GM12878 (cell line): Measurements from ENCODE around the gene TMEM171. TPM values are rescaled to one million over a fixed set of nuclear protein-coding genes. Genes with fewer than 3 reads are reported as not detected.

Experiments
- ATAC-seq: fragments of 200-7000 bp; cut with Tn5 transposase; 3 replicates; pipeline ENCODE4 v1.9.1; 2020; ENCODE audit warnings: mild to moderate bottlenecking, moderate library complexity
- BruUV-seq: library from RNA; stranded (reverse); fragments of 400-500 nt; replicated peaks from 2 replicates; lab custom pipeline; 2021; lab: Mats Ljungman, UMichigan
- CTCF ChIA-PET: fragments of 300-600 bp; sonication (Branson Sonifier 250); formaldehyde crosslinking; extraction: SDS; loops from one replicate; lab custom pipeline; 2021; ENCODE audit warnings: inconsistent platforms; lab: Yijun Ruan, JAX
- POLR2A ChIA-PET: fragments of 350-600 bp; formaldehyde crosslinking; extraction: SDS; loops from one replicate; lab custom pipeline; 2021; ENCODE audit warnings: inconsistent platforms; lab: Charles Lee
- RAD21 ChIA-PET: fragments of 300-600 bp; sonication (Branson Sonifier 250); formaldehyde crosslinking; loops from one replicate; lab custom pipeline; 2023; ENCODE audit warnings: antibody characterized with exemption; ENCODE audit not compliant: unreplicated experiment; lab: Charles Lee
- SMC1A ChIA-PET: fragments of 300-600 bp; sonication (Branson Sonifier 250); formaldehyde crosslinking; loops from one replicate; lab custom pipeline; 2023; ENCODE audit not compliant: unreplicated experiment, uncharacterized antibody; lab: Charles Lee
- DNase-seq: peaks from one replicate; pipeline ENCODE4 v3.0.0-alpha.2; 2011; ENCODE audit warnings: low read depth, low spot score
- FAIRE-seq: peaks from 3 replicates; lab custom pipeline; 2011; peaks lifted over from hg19 to GRCh38; lab: Jason Lieb, UNC
- H2AFZ ChIP-seq: 2 replicates; pipeline ENCODE4 v1.6.0; 2011; ENCODE audit warnings: low read depth, low read length, control low read depth; ENCODE audit not compliant: control insufficient read depth
- H3K27ac ChIP-seq: 2 replicates; pipeline ENCODE4 v1.5.1; 2011; ENCODE audit warnings: control low read depth; ENCODE audit not compliant: control insufficient read depth, insufficient read depth
- H3K27me3 ChIP-seq, 2 experiments: replicated peaks in 1 of 2; 2 replicates each; pipeline versions ENCODE4 v1.6.0 to v1.6.1; 2011; ENCODE audit warnings: low read length in 1 of 2; ENCODE audit not compliant: control insufficient read depth in 2 of 2, insufficient read depth in 2 of 2
- H3K36me3 ChIP-seq, 2 experiments: 2 replicates each; pipeline ENCODE4 v1.5.1; 2011; ENCODE audit warnings: low read length in 1 of 2; ENCODE audit not compliant: control insufficient read depth in 2 of 2, insufficient read depth in 2 of 2
- H3K4me1 ChIP-seq: 2 replicates; pipeline ENCODE4 v1.6.1; 2011; ENCODE audit warnings: mild to moderate bottlenecking, low read length, moderate library complexity, mixed read lengths; ENCODE audit not compliant: control insufficient read depth, insufficient read depth
- H3K4me2 ChIP-seq: 2 replicates; pipeline ENCODE4 v1.6.0; 2011; ENCODE audit warnings: control low read depth; ENCODE audit not compliant: control insufficient read depth, insufficient read depth
- H3K4me3 ChIP-seq: fragments of 200-600 bp; sonication (generic); 2 replicates; pipeline ENCODE4 v1.5.1; 2016
- H3K79me2 ChIP-seq: 2 replicates; pipeline ENCODE4 v1.6.0; 2011; ENCODE audit warnings: low read length; ENCODE audit not compliant: control insufficient read depth, insufficient read depth
- H3K9ac ChIP-seq: 2 replicates; pipeline ENCODE4 v1.8.0; 2011; ENCODE audit warnings: low read length, control low read depth, mixed read lengths; ENCODE audit not compliant: control insufficient read depth, insufficient read depth
- H3K9me3 ChIP-seq: replicated peaks from 3 replicates; pipeline ENCODE4 v1.5.1; 2011; ENCODE audit warnings: mild to moderate bottlenecking, low read length; ENCODE audit not compliant: control insufficient read depth, insufficient read depth
- H4K20me1 ChIP-seq: 2 replicates; pipeline ENCODE4 v1.6.0; 2011; ENCODE audit not compliant: control insufficient read depth, insufficient read depth
- ASH2L ChIP-seq: fragments of 300-600, 200-600 bp; sonication (generic); IDR thresholded peaks from 2 replicates; pipeline ENCODE4 v1.6.1; 2017; ENCODE audit warnings: low read depth, mild to moderate bottlenecking, borderline replicate concordance
- EGR1 ChIP-seq, 2 experiments: IDR thresholded peaks; 1 replicate in 1 of 2; 2 replicates in 1 of 2; pipeline ENCODE4 v1.6.1; 2011 to 2012; ENCODE audit warnings: low read depth in 2 of 2, low read length in 2 of 2, borderline replicate concordance in 1 of 2, mild to moderate bottlenecking in 1 of 2, moderate library complexity in 1 of 2
- ETV6 ChIP-seq, 2 experiments: fragments of 450-650 bp in 1 of 2; IDR thresholded peaks in 1 of 2; conservative IDR thresholded peaks in 1 of 2; 2 replicates each; pipeline ENCODE4 v1.6.1; 2014; ENCODE audit warnings: antibody characterized with exemption in 1 of 2, borderline replicate concordance in 1 of 2, low read depth in 1 of 2, mild to moderate bottlenecking in 1 of 2, moderate library complexity in 1 of 2
- FOXM1 ChIP-seq: IDR thresholded peaks from 2 replicates; pipeline ENCODE4 v1.6.1; 2012; ENCODE audit warnings: low read depth, mild to moderate bottlenecking, inconsistent platforms, low read length, moderate library complexity
- MEF2B ChIP-seq: fragments of 450-650 bp; IDR thresholded peaks from 2 replicates; pipeline ENCODE4 v1.6.1; 2018; ENCODE audit warnings: mild to moderate bottlenecking, moderate library complexity; ENCODE audit not compliant: partially characterized antibody, poor library complexity, severe bottlenecking
- RCOR1 ChIP-seq: conservative IDR thresholded peaks from 2 replicates; pipeline ENCODE4 v1.6.1; 2012; ENCODE audit warnings: low read depth, low read length, improper control_type of control experiment
- SUPT20H ChIP-seq: IDR thresholded peaks from 2 replicates; pipeline ENCODE4 v1.6.1; 2011; ENCODE audit warnings: low read depth, mild to moderate bottlenecking, low read length, moderate library complexity, borderline replicate concordance; ENCODE audit not compliant: control insufficient read depth
- TBL1XR1 ChIP-seq: IDR thresholded peaks from 2 replicates; pipeline ENCODE4 v1.6.1; 2012; ENCODE audit warnings: low read depth, low read length, improper control_type of control experiment
- ZNF207 ChIP-seq: fragments of 450-650 bp; IDR thresholded peaks from 2 replicates; pipeline ENCODE4 v1.6.1; 2014; ENCODE audit warnings: antibody characterized with exemption, mild to moderate bottlenecking, borderline replicate concordance
- WGBS: methylation state at CpG from one replicate; pipeline ENCODE4 v1.1.6; 2016; ENCODE audit warnings: low lambda C conversion rate; ENCODE audit not compliant: insufficient replicate concordance, insufficient coverage; ENCODE audit errors: missing lambda C conversion rate; 5-methylcytosine and 5-hydroxymethylcytosine counted together
- in situ Hi-C: fragments of 300-500 bp; cut with MboI; formaldehyde crosslinking; loops from 9 replicates; pipeline ENCODE4 v1.14.3; 2018; ENCODE audit warnings: mixed read lengths
- intact Hi-C: fragments of 100-400 bp; cut with micrococcal nuclease; formaldehyde crosslinking; loops from one replicate; pipeline ENCODE4 v1.14.2; 2022; ENCODE audit not compliant: unreplicated experiment
- polyA plus RNA-seq, 11 experiments: library from polyadenylated mRNA; depleted of rRNA in 4 of 11; unstranded in 6 of 11; stranded (reverse) in 5 of 11; fragments of >200 nt; fragmentation: Nextera tagmentation in 4 of 11; fragmentation: Illumina TruSeq in 1 of 11; extraction: Ambion mirVana in 4 of 11; extraction: Trizol in 1 of 11; gene quantifications; 1 replicate in 1 of 11; 2 replicates in 10 of 11; pipeline versions ENCODE4 v1.2.1 to v1.2.3, GENCODE V29; 2011 to 2016; ENCODE audit warnings: inconsistent platforms in 2 of 11, missing spikeins in 2 of 11, low read depth in 1 of 11
- total RNA-seq, 4 experiments: library from RNA; depleted of rRNA in 3 of 4; stranded (reverse); fragments of >200 nt in 3 of 4; fragmentation: Illumina TruSeq in 1 of 4; extraction: Trizol in 1 of 4; gene quantifications; 2 replicates each; pipeline versions ENCODE4 v1.2.1 to v1.2.3, GENCODE V29; 2013 to 2021
- TF ChIP-seq, protein P1 (sequence below): IDR thresholded peaks from 2 replicates; pipeline ENCODE4 v1.6.1; 2011; ENCODE audit warnings: mild to moderate bottlenecking, low read depth, low read length, moderate library complexity; ENCODE audit not compliant: insufficient replicate concordance
- TF ChIP-seq, protein P2 (sequence below): IDR thresholded peaks from 2 replicates; pipeline ENCODE4 v1.6.1; 2011; ENCODE audit warnings: low read depth, mild to moderate bottlenecking, low read length, moderate library complexity, borderline replicate concordance; ENCODE audit errors: extremely low read depth

TMEM171 gene
- total and polyA plus RNA-seq, 10 of the 15 experiments (the other 5 are each of a cell fraction or from before 2014, with no cell fraction given) = not detected

DNA sequence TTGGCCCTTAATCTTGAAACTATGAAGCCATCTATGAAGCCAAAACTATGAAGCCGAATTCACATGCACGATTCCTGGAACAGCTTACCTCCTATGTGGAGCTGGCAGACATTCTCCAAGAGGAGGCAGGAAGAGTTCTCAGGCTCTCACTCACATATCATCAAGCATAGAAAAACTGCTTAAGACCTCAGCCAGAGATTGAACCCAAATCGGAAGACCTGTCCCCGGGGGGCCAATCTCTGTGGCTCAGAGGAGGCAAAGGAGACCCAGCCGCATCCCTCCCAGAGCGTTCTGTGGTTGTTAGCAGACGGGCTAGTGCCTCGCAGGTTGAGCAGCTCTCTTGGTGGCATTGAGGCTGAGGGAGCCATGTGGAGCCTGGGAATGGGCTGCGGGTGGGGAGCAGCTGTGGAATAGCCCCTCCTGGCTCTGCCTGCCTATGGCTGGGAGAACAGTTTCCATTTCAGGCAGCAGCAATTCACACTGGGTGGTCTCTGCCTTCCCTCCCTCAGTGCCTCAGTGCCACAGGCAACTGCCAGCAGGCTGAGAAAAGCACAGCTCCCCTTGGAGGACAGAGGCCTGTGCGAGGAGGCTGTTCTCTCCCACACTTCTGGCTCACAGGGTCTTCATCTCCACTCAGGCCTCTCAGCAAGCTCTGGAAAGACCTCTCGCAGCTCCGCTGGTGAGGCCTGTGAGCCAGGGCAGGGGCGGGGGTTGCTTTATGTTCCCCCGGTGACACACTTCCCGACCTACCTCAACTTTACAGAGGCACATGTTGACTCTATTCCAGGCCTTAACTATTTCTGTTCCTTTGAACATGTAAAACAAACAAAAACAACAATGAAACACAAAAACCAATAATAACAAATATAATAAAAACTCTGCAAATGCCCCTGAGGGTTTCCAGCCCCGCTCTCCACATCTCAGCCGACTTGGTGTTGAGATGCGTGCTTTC lies 35.2 kb downstream of the TMEM171 start:
- H3K9me3 ChIP-seq = no peaks in the 10 kb centered on the region
- POLR2A ChIA-PET = no interaction called here
- no peaks in the 10 kb centered on the region for H3K36me3 ChIP-seq
- peaks cover 2 to 3% of the 10 kb centered on the region in 2 experiments; a peak in 2 of 4 replicates for H3K27me3 ChIP-seq
- no peak overlapping the region for H2AFZ ChIP-seq
- H3K4me1 ChIP-seq = no peaks in the 10 kb centered on the region
- no TSS peak for BruUV-seq
- RAD21 ChIA-PET = no interaction called here
- H3K27ac ChIP-seq = no peak overlapping the region
- CTCF ChIA-PET = no interaction called here
- no peak for ATAC-seq
- SMC1A ChIA-PET = interaction anchor here (0.9 kb wide), 1 partner anchor 15 kb away, joined by 3 read pairs; no protein-coding TSS in a partner anchor
- H3K79me2 ChIP-seq = no peaks in the 10 kb centered on the region
- intact Hi-C loops (no loop called here), in situ Hi-C loops (no loop called here)
- H3K9ac ChIP-seq = no peak overlapping the region
- no peak overlapping the region for H3K4me3 ChIP-seq
- FAIRE-seq = no peak
- no peak overlapping the region for H3K4me2 ChIP-seq
- no peak for DNase-seq
- no peaks in the 10 kb centered on the region for H4K20me1 ChIP-seq
- TF ChIP-seq SUPT20H = no peak
- WGBS = 40% methylated on average over 18 of the region's 18 CpGs

DNA sequence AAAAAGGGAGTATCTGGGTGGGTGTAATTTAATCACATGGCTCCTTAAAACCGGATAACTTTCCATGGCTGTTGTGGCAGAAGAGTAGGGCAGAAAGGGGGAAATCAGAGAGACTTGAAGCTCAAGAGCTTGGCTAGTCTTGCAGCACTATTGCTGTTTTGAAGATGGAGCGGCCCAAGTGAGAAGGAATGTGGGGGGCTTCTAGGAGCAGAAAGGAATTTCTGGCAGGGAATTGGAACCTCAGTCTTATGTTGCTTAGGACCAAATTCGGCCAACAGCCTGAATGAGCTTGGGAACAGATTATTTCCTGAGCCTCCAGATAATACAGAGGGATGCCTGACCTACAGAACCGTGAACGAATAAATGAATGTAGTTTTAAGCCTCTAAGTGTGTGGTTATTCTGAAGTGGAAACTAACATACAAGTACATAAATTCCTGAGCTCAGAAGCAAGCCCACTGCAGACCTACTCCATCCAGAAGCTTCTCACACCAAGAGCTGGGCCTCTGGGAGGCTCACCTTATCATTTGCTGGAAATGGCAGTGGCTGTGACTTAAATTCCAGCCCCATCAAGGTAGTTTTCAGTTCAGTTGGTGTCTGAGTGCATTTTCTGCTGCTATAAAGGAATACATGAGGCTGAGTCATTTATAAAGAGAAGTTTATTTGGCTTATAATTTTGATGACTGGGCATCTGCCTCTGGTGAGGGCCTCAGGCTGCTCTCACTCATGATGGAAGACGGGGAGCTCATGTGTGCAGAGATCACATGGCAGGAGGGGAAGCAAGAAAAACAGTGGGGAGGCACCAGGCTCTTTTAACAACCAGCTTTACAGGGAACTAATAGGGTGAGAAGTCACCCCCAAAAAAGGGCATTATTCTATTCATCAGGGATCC lies 37.3 kb downstream of the TMEM171 start:
- Histone ChIP-seq H2AFZ (no peak overlapping the region), H3K27ac (no peak overlapping the region), H3K4me2 (no peak overlapping the region), H4K20me1 (no peaks in the 10 kb centered on the region), H3K9me3 (no peaks in the 10 kb centered on the region), H3K27me3 (peaks cover 0 to 3% of the 10 kb centered on the region in 2 experiments; a peak in 1 of 4 replicates), H3K4me3 (no peak overlapping the region), H3K4me1 (0 out of 2 replicates have a peak, but pooled peaks cover 5% of the 10 kb centered on the region), H3K79me2 (no peaks in the 10 kb centered on the region), H3K36me3 (no peaks in the 10 kb centered on the region), H3K9ac (no peak overlapping the region)
- RAD21 ChIA-PET = no interaction called here
- no TSS peak for BruUV-seq
- CTCF ChIA-PET = interaction anchor here (1.2 kb wide), 1 partner anchor 12 kb away, joined by 3 read pairs; no protein-coding TSS in a partner anchor
- SMC1A ChIA-PET = interaction anchor here (0.6 kb wide), 1 partner anchor 134 kb away, joined by 3 read pairs; no protein-coding TSS in a partner anchor
- no peak for ATAC-seq
- intact Hi-C loops (no loop called here), in situ Hi-C loops (no loop called here)
- POLR2A ChIA-PET = no interaction called here
- FAIRE-seq = no peak
- DNase-seq = no peak
- WGBS = 42% methylated on average over 6 of the region's 6 CpGs
- TF ChIP-seq TBL1XR1 (no peak), ETV6 (conservative IDR thresholded peaks at IDR 0.05 in 1 of 2, IDR thresholded peaks at IDR 0.05 in 1 of 2; ENCODE audit: borderline replicate concordance in 1 of 2, low read depth in 1 of 2) (no peak), RCOR1 (no peak), FOXM1 (no peak), MEF2B (no peak), ZNF207 (no peak), ASH2L (no peak), EGR1 (IDR thresholded peaks at IDR 0.05; ENCODE audit: borderline replicate concordance in 1 of 2, low read depth in 2 of 2, low read length in 2 of 2) (no peak)
- TF ChIP-seq, protein P1, sequence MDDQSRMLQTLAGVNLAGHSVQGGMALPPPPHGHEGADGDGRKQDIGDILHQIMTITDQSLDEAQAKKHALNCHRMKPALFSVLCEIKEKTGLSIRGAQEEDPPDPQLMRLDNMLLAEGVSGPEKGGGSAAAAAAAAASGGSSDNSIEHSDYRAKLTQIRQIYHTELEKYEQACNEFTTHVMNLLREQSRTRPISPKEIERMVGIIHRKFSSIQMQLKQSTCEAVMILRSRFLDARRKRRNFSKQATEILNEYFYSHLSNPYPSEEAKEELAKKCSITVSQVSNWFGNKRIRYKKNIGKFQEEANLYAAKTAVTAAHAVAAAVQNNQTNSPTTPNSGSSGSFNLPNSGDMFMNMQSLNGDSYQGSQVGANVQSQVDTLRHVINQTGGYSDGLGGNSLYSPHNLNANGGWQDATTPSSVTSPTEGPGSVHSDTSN = no peak
- TF ChIP-seq, protein P2, sequence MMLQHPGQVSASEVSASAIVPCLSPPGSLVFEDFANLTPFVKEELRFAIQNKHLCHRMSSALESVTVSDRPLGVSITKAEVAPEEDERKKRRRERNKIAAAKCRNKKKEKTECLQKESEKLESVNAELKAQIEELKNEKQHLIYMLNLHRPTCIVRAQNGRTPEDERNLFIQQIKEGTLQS = no peak
